WTC11 (cell line): ENCODE results near the gene NFIL3. TPM values are rescaled to one million over a fixed set of nuclear protein-coding genes. Genes with fewer than 3 reads are reported as not detected.

ENCODE experiments used
- ATAC-seq: fragments of 200-7000 bp; cut with Tn5 transposase; 2 replicates; pipeline ENCODE4 v1.10.0; 2021; ENCODE audit warnings: mild to moderate bottlenecking, moderate library complexity
- CTCF ChIA-PET: fragments of 300-600 bp; sonication (Branson Sonifier 250); formaldehyde crosslinking; loops from one replicate; lab custom pipeline; 2021; ENCODE audit warnings: antibody characterized with exemption; lab: Charles Lee
- POLR2A ChIA-PET: fragments of 350-600 bp; sonication (Branson Sonifier 250); formaldehyde crosslinking; loops from one replicate; lab custom pipeline; 2021; ENCODE audit warnings: antibody characterized with exemption; lab: Charles Lee
- DNase-seq: peaks from one replicate; pipeline ENCODE4 v3.0.0; 2021; ENCODE audit warnings: low spot score
- H3K27ac Mint-ChIP-seq: 2 replicates; pipeline ENCODE4 v1.8.0; 2021; ENCODE audit warnings: mixed read lengths
- H3K27me3 Mint-ChIP-seq: 2 replicates; pipeline ENCODE4 v1.8.0; 2021; ENCODE audit warnings: low read depth, mild to moderate bottlenecking, moderate library complexity, mixed read lengths
- H3K36me3 Mint-ChIP-seq: 2 replicates; pipeline ENCODE4 v1.8.0; 2021; ENCODE audit warnings: mixed read lengths
- H3K4me1 Mint-ChIP-seq: 2 replicates; pipeline ENCODE4 v1.8.0; 2022; ENCODE audit warnings: mixed read lengths
- H3K4me3 Mint-ChIP-seq: 2 replicates; pipeline ENCODE4 v1.8.0; 2021; ENCODE audit warnings: mild to moderate bottlenecking, moderate library complexity, mixed read lengths
- H3K9me3 Mint-ChIP-seq: 2 replicates; pipeline ENCODE4 v1.8.0; 2021; ENCODE audit warnings: mixed read lengths
- EMX1 ChIP-seq: fragments of 250-450 bp; sonication (Bioruptor Pico); IDR thresholded peaks from 2 replicates; pipeline ENCODE4 v1.8.0; 2021; ENCODE audit warnings: mild to moderate bottlenecking
- FOXJ3 ChIP-seq: sonication (generic); formaldehyde crosslinking; IDR thresholded peaks from 2 replicates; pipeline ENCODE4 v1.9.0; 2021; ENCODE audit warnings: missing genetic modification reagents, mild to moderate bottlenecking, borderline replicate concordance
- FOXP1 ChIP-seq: sonication (generic); formaldehyde crosslinking; IDR thresholded peaks from 2 replicates; pipeline ENCODE4 v1.8.0; 2022; ENCODE audit warnings: missing genetic modification reagents, mild to moderate bottlenecking, moderate library complexity, borderline replicate concordance
- IRF2 ChIP-seq: sonication (generic); formaldehyde crosslinking; IDR thresholded peaks from 2 replicates; pipeline ENCODE4 v1.8.0; 2022; ENCODE audit warnings: low read depth, missing genetic modification reagents, borderline replicate concordance
- JAZF1 ChIP-seq: fragments of 250-450 bp; sonication (Bioruptor Pico); IDR thresholded peaks from 2 replicates; pipeline ENCODE4 v1.9.0; 2021; ENCODE audit warnings: moderate library complexity, mild to moderate bottlenecking, inconsistent platforms
- JUN ChIP-seq: sonication (generic); formaldehyde crosslinking; IDR thresholded peaks from 2 replicates; pipeline ENCODE4 v1.8.0; 2023; ENCODE audit warnings: mild to moderate bottlenecking, missing genetic modification reagents
- NR1H2 ChIP-seq: sonication (generic); formaldehyde crosslinking; IDR thresholded peaks from 2 replicates; pipeline ENCODE4 v1.9.0; 2021; ENCODE audit warnings: mild to moderate bottlenecking, moderate library complexity, missing genetic modification reagents
- NR2C2 ChIP-seq: sonication (generic); formaldehyde crosslinking; IDR thresholded peaks from 2 replicates; pipeline ENCODE4 v1.8.0; 2022; ENCODE audit warnings: mild to moderate bottlenecking, missing genetic modification reagents
- OVOL2 ChIP-seq: fragments of 250-450 bp; sonication (Bioruptor Pico); IDR thresholded peaks from 2 replicates; pipeline ENCODE4 v1.9.0; 2021; ENCODE audit warnings: mild to moderate bottlenecking, borderline replicate concordance
- SMAD4 ChIP-seq: sonication (generic); formaldehyde crosslinking; IDR thresholded peaks from 2 replicates; pipeline ENCODE4 v1.8.0; 2022; ENCODE audit warnings: mild to moderate bottlenecking, missing genetic modification reagents
- TP53 ChIP-seq: sonication (generic); formaldehyde crosslinking; IDR thresholded peaks from 2 replicates; pipeline ENCODE4 v1.8.1; 2023; ENCODE audit warnings: mild to moderate bottlenecking, missing genetic modification reagents
- ZNF121 ChIP-seq: sonication (generic); formaldehyde crosslinking; IDR thresholded peaks from 2 replicates; pipeline ENCODE4 v1.8.0; 2023; ENCODE audit warnings: missing genetic modification reagents
- ZNF232 ChIP-seq: sonication (generic); formaldehyde crosslinking; IDR thresholded peaks from 2 replicates; pipeline ENCODE4 v1.8.0; 2022; ENCODE audit warnings: mild to moderate bottlenecking, missing genetic modification reagents
- ZNF317 ChIP-seq: sonication (generic); formaldehyde crosslinking; IDR thresholded peaks from 2 replicates; pipeline ENCODE4 v1.8.1; 2023; ENCODE audit warnings: low read depth, mild to moderate bottlenecking, moderate library complexity, missing genetic modification reagents, borderline replicate concordance
- ZNF671 ChIP-seq: fragments of 250-450 bp; sonication (Bioruptor Pico); IDR thresholded peaks from 2 replicates; pipeline ENCODE4 v1.8.0; 2021; ENCODE audit warnings: mild to moderate bottlenecking
- total RNA-seq: library from RNA; stranded (reverse); gene quantifications from 3 replicates; pipeline ENCODE4 v1.2.3, GENCODE V29; 2021
- TF ChIP-seq, protein P1 (sequence below): fragments of 250-450 bp; sonication (Bioruptor Pico); IDR thresholded peaks from 2 replicates; pipeline ENCODE4 v1.8.0; 2021; ENCODE audit warnings: mild to moderate bottlenecking
- TF ChIP-seq, protein P2 (sequence below): sonication (generic); formaldehyde crosslinking; IDR thresholded peaks from 2 replicates; pipeline ENCODE4 v1.8.1; 2023; ENCODE audit warnings: mild to moderate bottlenecking, missing genetic modification reagents
- TF ChIP-seq, protein P3 (sequence below): sonication (generic); formaldehyde crosslinking; IDR thresholded peaks from 2 replicates; pipeline ENCODE4 v1.8.1; 2022; ENCODE audit warnings: mild to moderate bottlenecking, moderate library complexity, missing genetic modification reagents
- TF ChIP-seq, protein P4 (sequence below): sonication (generic); formaldehyde crosslinking; IDR thresholded peaks from 2 replicates; pipeline ENCODE4 v1.8.0; 2022; ENCODE audit warnings: missing genetic modification reagents
- TF ChIP-seq, protein P5 (sequence below): sonication (generic); formaldehyde crosslinking; conservative IDR thresholded peaks from 2 replicates; pipeline ENCODE4 v1.8.1; 2022; ENCODE audit warnings: mild to moderate bottlenecking, missing genetic modification reagents
- TF ChIP-seq, protein P6 (sequence below): sonication (generic); formaldehyde crosslinking; IDR thresholded peaks from 2 replicates; pipeline ENCODE4 v1.8.0; 2022; ENCODE audit warnings: mild to moderate bottlenecking, missing genetic modification reagents

Gene NFIL3
- total RNA-seq, 1 experiment from 2014 or later = 11.8 TPM

DNA sequence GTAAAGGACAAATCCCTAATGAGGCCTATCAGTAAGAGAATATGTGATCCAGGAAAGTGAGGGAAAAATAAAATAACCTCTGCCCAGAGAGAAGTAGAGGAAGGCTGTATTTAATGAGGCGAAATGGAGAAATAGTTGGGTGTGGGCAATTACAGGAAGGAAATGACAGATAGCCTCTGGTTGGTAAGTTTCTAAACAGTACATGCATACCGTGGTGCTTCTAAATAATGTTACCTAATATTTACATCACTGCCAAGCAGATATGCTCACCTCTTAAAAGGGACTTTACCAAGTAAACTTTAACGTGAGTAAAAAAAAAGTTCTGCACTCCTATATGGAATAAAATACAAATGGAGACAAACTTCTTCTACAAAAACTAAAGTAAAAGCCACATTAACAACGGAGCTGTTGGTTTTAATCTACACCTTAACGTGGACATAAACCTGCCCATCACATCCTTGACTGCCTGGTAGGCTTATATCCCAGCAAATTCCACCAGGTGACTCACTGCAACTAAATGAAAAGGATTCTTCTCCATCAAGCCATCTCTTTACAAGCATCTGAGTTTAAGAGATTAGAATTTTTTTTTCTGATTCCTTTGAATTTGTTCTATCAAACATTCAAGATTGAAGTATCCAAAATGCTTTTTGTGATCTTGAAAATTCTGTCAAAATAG, 12.4 kb downstream of the NFIL3 start (continued):
- TF ChIP-seq FOXJ3 (CRISPR knock-in tag) = no peak
- TF ChIP-seq IRF2 (CRISPR knock-in tag) = no peak
- TF ChIP-seq ZNF121 (CRISPR knock-in tag) = no peak
- TF ChIP-seq, protein P1, sequence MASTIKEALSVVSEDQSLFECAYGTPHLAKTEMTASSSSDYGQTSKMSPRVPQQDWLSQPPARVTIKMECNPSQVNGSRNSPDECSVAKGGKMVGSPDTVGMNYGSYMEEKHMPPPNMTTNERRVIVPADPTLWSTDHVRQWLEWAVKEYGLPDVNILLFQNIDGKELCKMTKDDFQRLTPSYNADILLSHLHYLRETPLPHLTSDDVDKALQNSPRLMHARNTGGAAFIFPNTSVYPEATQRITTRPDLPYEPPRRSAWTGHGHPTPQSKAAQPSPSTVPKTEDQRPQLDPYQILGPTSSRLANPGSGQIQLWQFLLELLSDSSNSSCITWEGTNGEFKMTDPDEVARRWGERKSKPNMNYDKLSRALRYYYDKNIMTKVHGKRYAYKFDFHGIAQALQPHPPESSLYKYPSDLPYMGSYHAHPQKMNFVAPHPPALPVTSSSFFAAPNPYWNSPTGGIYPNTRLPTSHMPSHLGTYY (CRISPR knock-in tag) = no peak
- no peak for TF ChIP-seq SMAD4
- no peak for TF ChIP-seq EMX1 (CRISPR knock-in tag)
- no peak for TF ChIP-seq ZNF671 (CRISPR knock-in tag)
- TF ChIP-seq, protein P2, sequence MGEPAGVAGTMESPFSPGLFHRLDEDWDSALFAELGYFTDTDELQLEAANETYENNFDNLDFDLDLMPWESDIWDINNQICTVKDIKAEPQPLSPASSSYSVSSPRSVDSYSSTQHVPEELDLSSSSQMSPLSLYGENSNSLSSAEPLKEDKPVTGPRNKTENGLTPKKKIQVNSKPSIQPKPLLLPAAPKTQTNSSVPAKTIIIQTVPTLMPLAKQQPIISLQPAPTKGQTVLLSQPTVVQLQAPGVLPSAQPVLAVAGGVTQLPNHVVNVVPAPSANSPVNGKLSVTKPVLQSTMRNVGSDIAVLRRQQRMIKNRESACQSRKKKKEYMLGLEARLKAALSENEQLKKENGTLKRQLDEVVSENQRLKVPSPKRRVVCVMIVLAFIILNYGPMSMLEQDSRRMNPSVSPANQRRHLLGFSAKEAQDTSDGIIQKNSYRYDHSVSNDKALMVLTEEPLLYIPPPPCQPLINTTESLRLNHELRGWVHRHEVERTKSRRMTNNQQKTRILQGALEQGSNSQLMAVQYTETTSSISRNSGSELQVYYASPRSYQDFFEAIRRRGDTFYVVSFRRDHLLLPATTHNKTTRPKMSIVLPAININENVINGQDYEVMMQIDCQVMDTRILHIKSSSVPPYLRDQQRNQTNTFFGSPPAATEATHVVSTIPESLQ (CRISPR knock-in tag) = no peak
- TF ChIP-seq ZNF232 (CRISPR knock-in tag) = no peak
- TF ChIP-seq, protein P3, sequence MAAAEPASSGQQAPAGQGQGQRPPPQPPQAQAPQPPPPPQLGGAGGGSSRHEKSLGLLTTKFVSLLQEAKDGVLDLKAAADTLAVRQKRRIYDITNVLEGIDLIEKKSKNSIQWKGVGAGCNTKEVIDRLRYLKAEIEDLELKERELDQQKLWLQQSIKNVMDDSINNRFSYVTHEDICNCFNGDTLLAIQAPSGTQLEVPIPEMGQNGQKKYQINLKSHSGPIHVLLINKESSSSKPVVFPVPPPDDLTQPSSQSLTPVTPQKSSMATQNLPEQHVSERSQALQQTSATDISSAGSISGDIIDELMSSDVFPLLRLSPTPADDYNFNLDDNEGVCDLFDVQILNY (CRISPR knock-in tag) = no peak
- TF ChIP-seq NR1H2 (CRISPR knock-in tag) = no peak
- TF ChIP-seq, protein P4, sequence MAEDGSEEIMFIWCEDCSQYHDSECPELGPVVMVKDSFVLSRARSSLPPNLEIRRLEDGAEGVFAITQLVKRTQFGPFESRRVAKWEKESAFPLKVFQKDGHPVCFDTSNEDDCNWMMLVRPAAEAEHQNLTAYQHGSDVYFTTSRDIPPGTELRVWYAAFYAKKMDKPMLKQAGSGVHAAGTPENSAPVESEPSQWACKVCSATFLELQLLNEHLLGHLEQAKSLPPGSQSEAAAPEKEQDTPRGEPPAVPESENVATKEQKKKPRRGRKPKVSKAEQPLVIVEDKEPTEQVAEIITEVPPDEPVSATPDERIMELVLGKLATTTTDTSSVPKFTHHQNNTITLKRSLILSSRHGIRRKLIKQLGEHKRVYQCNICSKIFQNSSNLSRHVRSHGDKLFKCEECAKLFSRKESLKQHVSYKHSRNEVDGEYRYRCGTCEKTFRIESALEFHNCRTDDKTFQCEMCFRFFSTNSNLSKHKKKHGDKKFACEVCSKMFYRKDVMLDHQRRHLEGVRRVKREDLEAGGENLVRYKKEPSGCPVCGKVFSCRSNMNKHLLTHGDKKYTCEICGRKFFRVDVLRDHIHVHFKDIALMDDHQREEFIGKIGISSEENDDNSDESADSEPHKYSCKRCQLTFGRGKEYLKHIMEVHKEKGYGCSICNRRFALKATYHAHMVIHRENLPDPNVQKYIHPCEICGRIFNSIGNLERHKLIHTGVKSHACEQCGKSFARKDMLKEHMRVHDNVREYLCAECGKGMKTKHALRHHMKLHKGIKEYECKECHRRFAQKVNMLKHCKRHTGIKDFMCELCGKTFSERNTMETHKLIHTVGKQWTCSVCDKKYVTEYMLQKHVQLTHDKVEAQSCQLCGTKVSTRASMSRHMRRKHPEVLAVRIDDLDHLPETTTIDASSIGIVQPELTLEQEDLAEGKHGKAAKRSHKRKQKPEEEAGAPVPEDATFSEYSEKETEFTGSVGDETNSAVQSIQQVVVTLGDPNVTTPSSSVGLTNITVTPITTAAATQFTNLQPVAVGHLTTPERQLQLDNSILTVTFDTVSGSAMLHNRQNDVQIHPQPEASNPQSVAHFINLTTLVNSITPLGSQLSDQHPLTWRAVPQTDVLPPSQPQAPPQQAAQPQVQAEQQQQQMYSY (CRISPR knock-in tag) = no peak
- TF ChIP-seq, all 79 proteins: peak for 0

DNA sequence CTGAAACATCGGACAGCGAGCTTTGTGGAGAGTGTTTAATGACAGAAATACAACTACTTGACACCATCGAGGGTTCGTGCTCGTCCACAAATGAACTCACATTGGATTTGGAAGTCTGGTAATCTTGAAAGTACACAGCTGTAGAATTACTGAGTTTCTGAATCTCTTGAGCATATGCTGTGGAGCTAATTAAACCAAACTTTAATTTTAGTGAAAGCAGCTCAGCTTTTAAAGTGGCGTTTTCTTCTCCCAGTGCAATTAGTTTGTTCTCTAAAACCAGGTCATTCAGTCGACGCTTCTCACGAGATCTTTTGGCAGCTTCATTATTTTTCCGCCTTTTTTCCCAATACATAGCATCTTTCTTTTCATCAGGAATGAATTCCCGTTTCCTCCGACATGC, 13.5 kb downstream of the NFIL3 start:
- TF ChIP-seq OVOL2 (CRISPR knock-in tag) (no peak), TP53 (CRISPR knock-in tag) (no peak), ZNF317 (CRISPR knock-in tag) (no peak), JAZF1 (CRISPR knock-in tag) (no peak), FOXJ3 (CRISPR knock-in tag) (no peak), JUN (CRISPR knock-in tag) (no peak), NR2C2 (CRISPR knock-in tag) (no peak), FOXP1 (CRISPR knock-in tag) (no peak)
- TF ChIP-seq, protein P5, sequence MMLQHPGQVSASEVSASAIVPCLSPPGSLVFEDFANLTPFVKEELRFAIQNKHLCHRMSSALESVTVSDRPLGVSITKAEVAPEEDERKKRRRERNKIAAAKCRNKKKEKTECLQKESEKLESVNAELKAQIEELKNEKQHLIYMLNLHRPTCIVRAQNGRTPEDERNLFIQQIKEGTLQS (CRISPR knock-in tag) = no peak
- TF ChIP-seq, protein P6, sequence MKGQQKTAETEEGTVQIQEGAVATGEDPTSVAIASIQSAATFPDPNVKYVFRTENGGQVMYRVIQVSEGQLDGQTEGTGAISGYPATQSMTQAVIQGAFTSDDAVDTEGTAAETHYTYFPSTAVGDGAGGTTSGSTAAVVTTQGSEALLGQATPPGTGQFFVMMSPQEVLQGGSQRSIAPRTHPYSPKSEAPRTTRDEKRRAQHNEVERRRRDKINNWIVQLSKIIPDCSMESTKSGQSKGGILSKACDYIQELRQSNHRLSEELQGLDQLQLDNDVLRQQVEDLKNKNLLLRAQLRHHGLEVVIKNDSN = no peak
- TF ChIP-seq, protein P2 (CRISPR knock-in tag) = no peak
- Mint-ChIP-seq H3K9me3 (no peaks in the 10 kb centered on the region), H3K36me3 (peaks cover 28% of the 10 kb centered on the region), H3K4me1 (no peaks in the 10 kb centered on the region; the same call in 1 of the 2 replicates), H3K27me3 (no peaks in the 10 kb centered on the region), H3K4me3 (no peak overlapping the region), H3K27ac (no peak overlapping the region)
- ATAC-seq (no peak), DNase-seq (no peak)
- ChIA-PET CTCF (interaction anchor here (0.7 to 1.0 kb wide), 2 partner anchors 16 to 495 kb away, joined by 3 to 5 read pairs; no protein-coding TSS in a partner anchor), POLR2A (no interaction called here)
